ENCODE data around the gene KCNAB1.

KCNAB1 gene

GRCh38 chr3:156449710-156450574, 329.6 kb downstream of the KCNAB1 start:
- no peak for DNase-seq (ENCODE audit: low read depth in 2 of 2)

- DNase-seq (ENCODE audit: low read depth in 2 of 2): no peak
Observed at GRCh38 chr3:156455839-156456238, 335.5 kb downstream of the KCNAB1 start.

GRCh38 chr3:156456771-156457224, 336.4 kb downstream of the KCNAB1 start:
- DNase-seq (ENCODE audit: low read depth in 2 of 2): no peak

GRCh38 chr3:156459434-156459833, 339.1 kb downstream of the KCNAB1 start:
- no peak for DNase-seq (ENCODE audit: low read depth in 2 of 2)

GRCh38 chr3:156460206-156460611, 339.8 kb downstream of the KCNAB1 start:
- DNase-seq (ENCODE audit: low read depth in 2 of 2): no peak

- DNase-seq (ENCODE audit: low read depth in 2 of 2): no peak
Observed at GRCh38 chr3:156461889-156462288, 341.5 kb downstream of the KCNAB1 start.

- DNase-seq (ENCODE audit: low read depth in 2 of 2): no peak
Observed at GRCh38 chr3:156463123-156463522, 342.7 kb downstream of the KCNAB1 start.

GRCh38 chr3:156465194-156465593, 344.8 kb downstream of the KCNAB1 start:
- DNase-seq (ENCODE audit: low read depth in 2 of 2): no peak

- DNase-seq (ENCODE audit: low read depth in 2 of 2): no peak
Observed at GRCh38 chr3:156469456-156469855, 349.1 kb downstream of the KCNAB1 start.

- DNase-seq (ENCODE audit: low read depth in 2 of 2): no peak
Observed at GRCh38 chr3:156471431-156471830, 351.1 kb downstream of the KCNAB1 start.

GRCh38 chr3:156472150-156472549, 351.8 kb downstream of the KCNAB1 start:
- DNase-seq (ENCODE audit: low read depth in 2 of 2): no peak

GRCh38 chr3:156472684-156473083, 352.3 kb downstream of the KCNAB1 start:
- DNase-seq (ENCODE audit: low read depth in 2 of 2): no peak

GRCh38 chr3:156473341-156473740, 353.0 kb downstream of the KCNAB1 start:
- DNase-seq (ENCODE audit: low read depth in 2 of 2): no peak

- no peak for DNase-seq (ENCODE audit: low read depth in 2 of 2)
Observed at GRCh38 chr3:156474560-156475389, 354.4 kb downstream of the KCNAB1 start.

GRCh38 chr3:156477323-156477722, 356.9 kb downstream of the KCNAB1 start:
- no peak for DNase-seq (ENCODE audit: low read depth in 2 of 2)

- DNase-seq (ENCODE audit: low read depth in 2 of 2): no peak
Observed at GRCh38 chr3:156478891-156479290, 358.5 kb downstream of the KCNAB1 start.

- DNase-seq (ENCODE audit: low read depth in 2 of 2): no peak
Observed at GRCh38 chr3:156479604-156480003, 359.2 kb downstream of the KCNAB1 start.

- DNase-seq (ENCODE audit: low read depth in 2 of 2): no peak
Observed at GRCh38 chr3:156480949-156481348, 360.6 kb downstream of the KCNAB1 start.

- DNase-seq (ENCODE audit: low read depth in 2 of 2): no peak
Observed at GRCh38 chr3:156483002-156483401, 362.6 kb downstream of the KCNAB1 start.

- DNase-seq (ENCODE audit: low read depth in 2 of 2): no peak
Observed at GRCh38 chr3:156483426-156483825, 363.0 kb downstream of the KCNAB1 start.

- DNase-seq (ENCODE audit: low read depth in 2 of 2): peak; percentile 23 to 36
Observed at GRCh38 chr3:156483961-156484787, 363.8 kb downstream of the KCNAB1 start.

- no peak for DNase-seq (ENCODE audit: low read depth in 2 of 2)
Observed at GRCh38 chr3:156488767-156489166, 368.4 kb downstream of the KCNAB1 start.

Data from stimulated activated CD8-positive, alpha-beta memory T cell treated with anti-CD3 and anti-CD28 coated beads, Interleukin-7, amount 100 ng/mL, for 4 hours (primary cell).